IMR-90 (cell line): ENCODE data around the gene NADSYN1. TPM values are rescaled to one million over a fixed set of nuclear protein-coding genes. Genes with fewer than 3 reads are reported as not detected.

Experiments
- ATAC-seq: fragments of 200-7000 bp; cut with Tn5 transposase; 2 replicates; pipeline ENCODE4 v1.9.1; 2020; ENCODE audit warnings: low read depth, mild to moderate bottlenecking, moderate library complexity
- BruUV-seq: library from RNA; stranded (reverse); fragments of 400-500 nt; replicated peaks from 2 replicates; lab custom pipeline; 2021; lab: Mats Ljungman, UMichigan
- CTCF ChIA-PET: fragments of 300-600 bp; formaldehyde crosslinking; extraction: SDS; loops from one replicate; lab custom pipeline; 2021; ENCODE audit warnings: antibody characterized with exemption; lab: Yijun Ruan, JAX
- POLR2A ChIA-PET: fragments of 300-600 bp; sonication (Branson Sonifier 250); formaldehyde crosslinking; loops from one replicate; lab custom pipeline; 2022; ENCODE audit warnings: antibody characterized with exemption; ENCODE audit not compliant: unreplicated experiment; lab: Charles Lee
- DNase-seq: peaks from one replicate; pipeline ENCODE4 v3.0.0; 2013
- H2AFZ ChIP-seq: replicated peaks from 2 replicates; pipeline ENCODE3; 2013; ENCODE audit warnings: low read length, mild to moderate bottlenecking; ENCODE audit not compliant: poor library complexity
- H2AK5ac ChIP-seq: 2 replicates; pipeline ENCODE4 v1.6.1; 2013; ENCODE audit warnings: low read depth, low read length, inconsistent platforms
- H2AK9ac ChIP-seq: replicated peaks from 2 replicates; pipeline ENCODE3; 2013; ENCODE audit warnings: mild to moderate bottlenecking, low read depth, low read length, moderate library complexity; ENCODE audit not compliant: poor library complexity
- H2BK120ac ChIP-seq: 2 replicates; pipeline ENCODE4 v1.6.1; 2013; ENCODE audit warnings: low read depth, low read length, inconsistent platforms
- H2BK15ac ChIP-seq: 3 replicates; pipeline ENCODE4 v1.6.1; 2013; ENCODE audit warnings: low read depth, low read length, inconsistent platforms
- H2BK20ac ChIP-seq: 2 replicates; pipeline ENCODE4 v1.6.1; 2013; ENCODE audit warnings: low read depth, mild to moderate bottlenecking, inconsistent platforms, low read length, moderate library complexity
- H2BK5ac ChIP-seq: 2 replicates; pipeline ENCODE4 v1.6.1; 2013; ENCODE audit warnings: mild to moderate bottlenecking, low read depth, low read length, inconsistent platforms; ENCODE audit not compliant: poor library complexity, severe bottlenecking
- H3K14ac ChIP-seq: replicated peaks from 2 replicates; pipeline ENCODE4 v1.6.1; 2013; ENCODE audit warnings: low read depth, low read length, inconsistent platforms
- H3K18ac ChIP-seq: 2 replicates; pipeline ENCODE4 v1.6.1; 2013; ENCODE audit warnings: low read depth, low read length, control low read depth
- H3K23ac ChIP-seq: 2 replicates; pipeline ENCODE4 v1.6.1; 2013; ENCODE audit warnings: low read depth, low read length, inconsistent platforms
- H3K27ac ChIP-seq: 2 replicates; pipeline ENCODE4 v1.5.1; 2013; ENCODE audit warnings: mild to moderate bottlenecking, control low read depth, low read length; ENCODE audit not compliant: insufficient read depth
- H3K27me3 ChIP-seq: 2 replicates; pipeline ENCODE4 v1.6.1; 2013; ENCODE audit warnings: low read length; ENCODE audit not compliant: control insufficient read depth, insufficient read depth
- H3K36me3 ChIP-seq: 2 replicates; pipeline ENCODE4 v1.6.1; 2013; ENCODE audit warnings: low read length, mixed read lengths; ENCODE audit not compliant: control insufficient read depth, insufficient read depth
- H3K4ac ChIP-seq: 2 replicates; pipeline ENCODE4 v1.6.1; 2013; ENCODE audit warnings: low read depth, low read length, inconsistent platforms
- H3K4me1 ChIP-seq: 2 replicates; pipeline ENCODE4 v1.6.1; 2013; ENCODE audit warnings: low read length, mixed read lengths; ENCODE audit not compliant: control insufficient read depth, insufficient read depth
- H3K4me2 ChIP-seq: 2 replicates; pipeline ENCODE4 v1.6.1; 2013; ENCODE audit warnings: low read depth, mild to moderate bottlenecking, control low read depth, low read length, moderate library complexity
- H3K4me3 ChIP-seq: 2 replicates; pipeline ENCODE4 v1.5.1; 2013; ENCODE audit warnings: low read depth, mild to moderate bottlenecking, control low read depth, low read length, moderate library complexity; ENCODE audit not compliant: insufficient read depth
- H3K56ac ChIP-seq: 2 replicates; pipeline ENCODE4 v1.6.1; 2013; ENCODE audit warnings: low read length, inconsistent platforms; ENCODE audit not compliant: insufficient read depth; ENCODE audit errors: extremely low read depth
- H3K79me1 ChIP-seq, 2 experiments: 2 replicates each; pipeline ENCODE4 v1.6.1; 2013; ENCODE audit warnings: low read length in 2 of 2, inconsistent platforms in 1 of 2, low read depth in 1 of 2
- H3K9ac ChIP-seq: 2 replicates; pipeline ENCODE4 v1.6.1; 2013; ENCODE audit warnings: low read depth, low read length, control low read depth
- H3K9me1 ChIP-seq: 2 replicates; pipeline ENCODE4 v1.6.1; 2013; ENCODE audit warnings: low read length, inconsistent platforms; ENCODE audit not compliant: insufficient read depth
- H3K9me3 ChIP-seq: 2 replicates; pipeline ENCODE4 v1.6.1; 2013; ENCODE audit warnings: low read length; ENCODE audit not compliant: control insufficient read depth, insufficient read depth
- H4K20me1 ChIP-seq: 2 replicates; pipeline ENCODE4 v1.6.1; 2013; ENCODE audit warnings: low read length, inconsistent platforms; ENCODE audit not compliant: insufficient read depth
- H4K5ac ChIP-seq: 2 replicates; pipeline ENCODE4 v1.6.1; 2013; ENCODE audit warnings: mild to moderate bottlenecking, low read depth, low read length, control low read depth
- H4K8ac ChIP-seq, 2 experiments: 2 replicates each; pipeline ENCODE4 v1.6.1; 2013; ENCODE audit warnings: low read depth in 2 of 2, low read length in 2 of 2, control low read depth in 1 of 2, inconsistent platforms in 1 of 2
- H4K91ac ChIP-seq: 2 replicates; pipeline ENCODE4 v1.6.1; 2013; ENCODE audit warnings: low read depth, low read length, inconsistent platforms; ENCODE audit not compliant: insufficient read depth
- BHLHE40 ChIP-seq: fragments of 150-350 bp; IDR thresholded peaks from 2 replicates; pipeline ENCODE4 v1.6.1; 2016; ENCODE audit warnings: mild to moderate bottlenecking, low read depth, low read length
- MAZ ChIP-seq: IDR thresholded peaks from 2 replicates; pipeline ENCODE4 v1.6.1; 2012; ENCODE audit warnings: low read depth, mild to moderate bottlenecking, low read length, improper control_type of control experiment, moderate library complexity, borderline replicate concordance
- RAD21 ChIP-seq: IDR thresholded peaks from 2 replicates; pipeline ENCODE4 v1.6.1; 2012; ENCODE audit warnings: low read length, improper control_type of control experiment
- RCOR1 ChIP-seq: IDR thresholded peaks from 2 replicates; pipeline ENCODE4 v1.6.1; 2012; ENCODE audit warnings: mild to moderate bottlenecking, low read length, improper control_type of control experiment; ENCODE audit not compliant: insufficient replicate concordance
- RFX5 ChIP-seq: IDR thresholded peaks from 2 replicates; pipeline ENCODE4 v1.8.0; 2012; ENCODE audit warnings: low read depth, mild to moderate bottlenecking, low read length, moderate library complexity
- SMC3 ChIP-seq: fragments of 150-350 bp; IDR thresholded peaks from 2 replicates; pipeline ENCODE4 v1.6.1; 2016; ENCODE audit warnings: low read depth, mild to moderate bottlenecking, antibody characterized with exemption, low read length, moderate library complexity
- WGBS, 2 experiments: methylation state at CpG; one replicate each; pipeline versions ENCODE4 v1.1.5 to v1.1.7; 2013; ENCODE audit warnings: missing lambda C conversion rate in 2 of 2; ENCODE audit not compliant: insufficient read length in 1 of 2; ENCODE audit errors: extremely low coverage in 2 of 2; 5-methylcytosine and 5-hydroxymethylcytosine counted together
- dilution Hi-C: fragments of 300-500 bp; cut with HindIII; formaldehyde crosslinking; loops from one replicate; pipeline ENCODE4 v1.14.3; 2018; ENCODE audit warnings: low sequenced_read_pairs; ENCODE audit not compliant: unreplicated experiment
- in situ Hi-C: fragments of 300-500 bp; cut with MboI; formaldehyde crosslinking; loops from 3 replicates; pipeline ENCODE4 v1.14.3; 2019; ENCODE audit warnings: low sequenced_read_pairs, inconsistent platforms, mixed read lengths
- intact Hi-C: fragments of 100-400 bp; cut with micrococcal nuclease; formaldehyde crosslinking; loops from 2 replicates; pipeline ENCODE4 v1.10.0; 2022
- polyA plus RNA-seq, 3 experiments: library from polyadenylated mRNA; depleted of rRNA; stranded (reverse); fragments of >200 nt; gene quantifications; 2 replicates each; pipeline ENCODE4 v1.2.3, GENCODE V29; 2012; ENCODE audit warnings: low replicate concordance in 1 of 3
- total RNA-seq: library from RNA; depleted of rRNA; stranded (reverse); fragments of >200 nt; gene quantifications from 2 replicates; pipeline ENCODE4 v1.2.3, GENCODE V29; 2012

NADSYN1 gene
- total and polyA plus RNA-seq, 2 of the 4 experiments (the other 2 are of a cell fraction), result 69.5 to 70.4 TPM

- no peak overlapping the region for H4K91ac ChIP-seq
- intact Hi-C loops (no loop called here), dilution Hi-C loops (no loop called here), in situ Hi-C loops (no loop called here)
- H4K8ac ChIP-seq, result no peak overlapping the region
- ATAC-seq (no peak), DNase-seq (no peak)
- CTCF ChIA-PET, result no interaction called here
- no peak overlapping the region for H2AK9ac ChIP-seq
- H2BK20ac ChIP-seq, result no peak overlapping the region
- POLR2A ChIA-PET, result no interaction called here
- H2AFZ ChIP-seq, result no peak overlapping the region
- H2BK120ac ChIP-seq, result no peak overlapping the region
- no peak overlapping the region for H3K18ac ChIP-seq
- no peak overlapping the region for H2BK5ac ChIP-seq
- H3K9ac ChIP-seq, result no peak overlapping the region
- TF ChIP-seq MAZ, result no peak
- TF ChIP-seq SMC3, result no peak
- no peak for TF ChIP-seq BHLHE40
- no peak for TF ChIP-seq RAD21
- no peak for TF ChIP-seq RFX5
- TF ChIP-seq RCOR1, result no peak
- no peak overlapping the region for H3K56ac ChIP-seq
- H3K4me2 ChIP-seq, result no peak overlapping the region
- no peak overlapping the region for H3K4me3 ChIP-seq
- no peaks in the 10 kb centered on the region for H3K36me3 ChIP-seq
- H2BK15ac ChIP-seq, result no peak overlapping the region
- no peak overlapping the region for H2AK5ac ChIP-seq
- H3K4me1 ChIP-seq, result no peaks in the 10 kb centered on the region
- peaks cover 17% of the 10 kb centered on the region for H3K27me3 ChIP-seq
- H4K20me1 ChIP-seq, result no peaks in the 10 kb centered on the region
- H3K23ac ChIP-seq, result no peak overlapping the region
- no TSS peak for BruUV-seq
- no peaks in the 10 kb centered on the region for H3K9me3 ChIP-seq
- no peaks in the 10 kb centered on the region for H3K79me1 ChIP-seq
- 90% methylated on average over 6 of the region's 9 CpGs; no CpG with 5 or more reads in 1 of the 2 experiments for WGBS, 2 experiments
- no peak overlapping the region for H4K5ac ChIP-seq
- no peak overlapping the region for H3K4ac ChIP-seq
- H3K27ac ChIP-seq, result no peak overlapping the region
- H3K14ac ChIP-seq, result no peak overlapping the region
- H3K9me1 ChIP-seq, result no peaks in the 10 kb centered on the region
These were observed 22.8 kb upstream of the NADSYN1 start for GRCh38 chr11:71430166-71430565.
